Measurements from ENCODE around the gene ITGBL1.

ITGBL1 gene

GRCh38 chr13:101707659-101708058, 255.2 kb downstream of the ITGBL1 start:
- no peak for DNase-seq

- DNase-seq, result no peak
Observed at GRCh38 chr13:101708115-101708514, 255.6 kb downstream of the ITGBL1 start.

- DNase-seq, result no peak
Observed at GRCh38 chr13:101709952-101710351, 257.5 kb downstream of the ITGBL1 start.

GRCh38 chr13:101711307-101712025, 259.0 kb downstream of the ITGBL1 start:
- DNase-seq, result no peak

- DNase-seq, result no peak
Observed at GRCh38 chr13:101712026-101712348, 259.5 kb downstream of the ITGBL1 start.

GRCh38 chr13:101714195-101714594, 261.7 kb downstream of the ITGBL1 start:
- DNase-seq, result no peak

- no peak for DNase-seq
Observed at GRCh38 chr13:101717353-101717752, 264.9 kb downstream of the ITGBL1 start.

- no peak for DNase-seq
Observed at GRCh38 chr13:101718496-101718895, 266.0 kb downstream of the ITGBL1 start.

GRCh38 chr13:101726681-101727080, 274.2 kb downstream of the ITGBL1 start:
- DNase-seq, result no peak

- no peak for DNase-seq
Observed at GRCh38 chr13:101727118-101727517, 274.6 kb downstream of the ITGBL1 start.

- no peak for DNase-seq
Observed at GRCh38 chr13:101728021-101728420, 275.5 kb downstream of the ITGBL1 start.

GRCh38 chr13:101728615-101729014, 276.1 kb downstream of the ITGBL1 start:
- no peak for DNase-seq

GRCh38 chr13:101730420-101731000, 278.0 kb downstream of the ITGBL1 start:
- no peak for DNase-seq

- no peak for DNase-seq
Observed at GRCh38 chr13:101736566-101736965, 284.1 kb downstream of the ITGBL1 start.

- DNase-seq, result no peak
Observed at GRCh38 chr13:101738336-101738735, 285.9 kb downstream of the ITGBL1 start.

- DNase-seq, result no peak
Observed at GRCh38 chr13:101739382-101740178, 287.1 kb downstream of the ITGBL1 start.

- no peak for DNase-seq
Observed at GRCh38 chr13:101746513-101746912, 294.0 kb downstream of the ITGBL1 start.

GRCh38 chr13:101747039-101747438, 294.6 kb downstream of the ITGBL1 start:
- DNase-seq, result no peak

- DNase-seq, result no peak
Observed at GRCh38 chr13:101749584-101749983, 297.1 kb downstream of the ITGBL1 start.

- no peak for DNase-seq
Observed at GRCh38 chr13:101751488-101751887, 299.0 kb downstream of the ITGBL1 start.

GRCh38 chr13:101752432-101752831, 300.0 kb downstream of the ITGBL1 start:
- no peak for DNase-seq

- DNase-seq, result no peak
Observed at GRCh38 chr13:101755228-101755887, 302.9 kb downstream of the ITGBL1 start.

- no peak for DNase-seq
Observed at GRCh38 chr13:101757446-101758039, 305.1 kb downstream of the ITGBL1 start.

Data from NK-92 treated with Interleukin-12 subunit alpha and Interleukin-12 subunit beta, amount 100 ng/mL, for 24 hours (cell line).